Neural cell (in vitro differentiated cells): Measurements from ENCODE around the gene ELANE. TPM values are rescaled to one million over a fixed set of nuclear protein-coding genes. Genes with fewer than 3 reads are reported as not detected.
"Not testable (repeated sequence)": the region's sequence is repeated elsewhere in the genome, so short reads cannot be mapped to it uniquely, and the experiment has no call there.

Experiments
- H2AFZ ChIP-seq: fragments of 200-600, 300-800 bp; sonication (generic), shearing (Covaris generic); 2 replicates; pipeline ENCODE4 v1.6.0; 2014; ENCODE audit warnings: low read depth, mild to moderate bottlenecking, antibody characterized with exemption, low read length, moderate library complexity
- H3F3A ChIP-seq: fragments of 200-600 bp; shearing (Covaris generic); 2 replicates; pipeline ENCODE4 v1.6.1; 2016; ENCODE audit warnings: mild to moderate bottlenecking, moderate library complexity, mixed read lengths, antibody characterized with exemption, low read length; ENCODE audit not compliant: insufficient read depth, poor library complexity, severe bottlenecking
- H3K27ac ChIP-seq: fragments of 200-600, 300-800 bp; sonication (generic), shearing (Covaris generic); 2 replicates; pipeline ENCODE4 v1.5.1; 2014; ENCODE audit warnings: mild to moderate bottlenecking, low read length, moderate library complexity
- H3K27me3 ChIP-seq: fragments of 300-800, 200-600 bp; sonication (generic), shearing (Covaris generic); 2 replicates; pipeline ENCODE4 v1.6.0; 2014; ENCODE audit warnings: mild to moderate bottlenecking, low read depth, low read length, moderate library complexity; ENCODE audit not compliant: insufficient read depth
- H3K36me3 ChIP-seq: fragments of 300-800, 200-600 bp; sonication (generic), shearing (Covaris generic); 2 replicates; pipeline ENCODE4 v1.5.1; 2014; ENCODE audit warnings: mild to moderate bottlenecking, antibody characterized with exemption, low read length, moderate library complexity; ENCODE audit not compliant: insufficient read depth
- H3K4me2 ChIP-seq: fragments of 300-800, 200-600 bp; sonication (generic), shearing (Covaris generic); 2 replicates; pipeline ENCODE4 v1.6.0; 2014; ENCODE audit warnings: mild to moderate bottlenecking, low read length
- H3K4me3 ChIP-seq: fragments of 300-800, 200-600 bp; sonication (generic), shearing (Covaris generic); 2 replicates; pipeline ENCODE4 v1.5.1; 2014; ENCODE audit warnings: mild to moderate bottlenecking, low read length, moderate library complexity
- H3K79me2 ChIP-seq: fragments of 200-600 bp; shearing (Covaris generic); replicated peaks from 2 replicates; pipeline ENCODE4 v1.6.0; 2014; ENCODE audit warnings: mild to moderate bottlenecking, low read length, moderate library complexity; ENCODE audit not compliant: insufficient read depth
- H3K9ac ChIP-seq: fragments of 300-800, 200-600 bp; sonication (generic), shearing (Covaris generic); 2 replicates; pipeline ENCODE4 v1.6.1; 2016; ENCODE audit warnings: mild to moderate bottlenecking, low read length, mixed read lengths
- H3K9me2 ChIP-seq: fragments of 200-600 bp; shearing (Covaris generic); 2 replicates; pipeline ENCODE4 v1.6.1; 2016; ENCODE audit warnings: mild to moderate bottlenecking, low read length, mixed read lengths; ENCODE audit not compliant: insufficient read depth
- H3K9me3 ChIP-seq: fragments of 200-600, 300-800 bp; sonication (generic), shearing (Covaris generic); 2 replicates; pipeline ENCODE4 v1.6.1; 2016; ENCODE audit warnings: mild to moderate bottlenecking, mixed run types, low read length, moderate library complexity, mixed read lengths
- H4K20me1 ChIP-seq: fragments of 200-600 bp; shearing (Covaris generic); 2 replicates; pipeline ENCODE4 v1.6.1; 2016; ENCODE audit warnings: mild to moderate bottlenecking, mixed run types; ENCODE audit not compliant: insufficient read depth
- EP300 ChIP-seq: fragments of 450-650 bp; conservative IDR thresholded peaks from 2 replicates; pipeline ENCODE4 v1.6.1; 2014; ENCODE audit warnings: antibody characterized with exemption, mild to moderate bottlenecking, moderate library complexity; ENCODE audit not compliant: poor library complexity, severe bottlenecking
- EZH2 ChIP-seq: fragments of 200-600, 300-800 bp; shearing (Covaris generic), sonication (generic); IDR thresholded peaks from 2 replicates; pipeline ENCODE4 v1.6.1; 2014; ENCODE audit warnings: antibody characterized with exemption, low read length, borderline replicate concordance, mild to moderate bottlenecking; ENCODE audit not compliant: insufficient read depth, poor library complexity, severe bottlenecking
- MXI1 ChIP-seq: fragments of 450-650 bp; conservative IDR thresholded peaks from 2 replicates; pipeline ENCODE4 v1.6.1; 2014; ENCODE audit warnings: antibody characterized with exemption, mild to moderate bottlenecking; ENCODE audit not compliant: poor library complexity, severe bottlenecking
- POLR2AphosphoS5 ChIP-seq: IDR thresholded peaks from 2 replicates; pipeline ENCODE4 v1.6.1; 2012
- RAD21 ChIP-seq: fragments of 450-650 bp; conservative IDR thresholded peaks from 2 replicates; pipeline ENCODE4 v1.6.1; 2014; ENCODE audit warnings: antibody characterized with exemption, mild to moderate bottlenecking, moderate library complexity
- SMC3 ChIP-seq: fragments of 450-650 bp; conservative IDR thresholded peaks from 2 replicates; pipeline ENCODE4 v1.6.1; 2014; ENCODE audit warnings: antibody characterized with exemption, mild to moderate bottlenecking, moderate library complexity; ENCODE audit not compliant: poor library complexity
- TAF1 ChIP-seq: IDR thresholded peaks from 2 replicates; pipeline ENCODE4 v1.6.1; 2012; ENCODE audit warnings: low read depth
- polyA plus RNA-seq: library from polyadenylated mRNA; depleted of rRNA; stranded (reverse); fragments of >200 nt; gene quantifications from 2 replicates; pipeline ENCODE4 v1.2.3, GENCODE V29; 2014
- TF ChIP-seq, protein P1 (sequence below): fragments of 450-650 bp; IDR thresholded peaks from 2 replicates; pipeline ENCODE4 v1.5.1; 2014; ENCODE audit warnings: antibody characterized with exemption, mild to moderate bottlenecking, moderate library complexity; ENCODE audit not compliant: poor library complexity, severe bottlenecking
- TF ChIP-seq, protein P2 (sequence below): IDR thresholded peaks from 2 replicates; pipeline ENCODE4 v1.6.1; 2012; ENCODE audit warnings: borderline replicate concordance

Gene ELANE
- polyA plus RNA-seq, 1 donor from 2014 or later = not detected

DNA sequence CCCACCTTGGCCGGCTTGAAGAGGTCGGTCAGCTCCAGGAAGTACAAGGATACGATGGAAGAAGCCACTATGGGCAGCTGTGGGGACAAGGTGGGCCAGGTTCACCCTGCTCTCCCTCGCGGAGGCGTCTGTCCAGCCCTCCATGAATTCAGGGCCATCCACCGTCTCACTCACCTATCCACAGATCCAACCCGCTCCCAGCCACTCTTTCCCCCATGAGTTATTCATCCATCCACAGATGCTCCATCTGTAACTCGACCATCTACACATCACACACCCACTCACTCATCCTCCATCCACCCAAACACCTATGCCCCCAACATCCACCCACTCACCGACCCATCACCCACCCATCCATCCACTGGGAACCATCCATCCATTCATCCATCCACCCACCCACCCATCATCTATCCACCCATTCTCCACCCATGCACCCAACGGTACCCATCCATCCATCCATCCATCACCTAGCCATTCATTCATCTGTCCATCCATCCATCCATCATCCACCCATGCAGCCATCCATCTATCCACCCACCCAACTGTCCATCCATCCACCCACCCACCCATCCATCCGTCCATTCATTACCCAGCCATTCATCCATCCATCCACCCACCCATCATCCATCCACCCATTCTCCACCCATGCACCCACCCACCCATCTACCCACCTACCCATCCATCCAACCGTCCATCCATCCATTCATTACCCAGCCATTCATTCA is 36.2 kb upstream of the ELANE start:
- Histone ChIP-seq H3K36me3 (no peaks in the 10 kb centered on the region), H3K9me2 (no peaks in the 10 kb centered on the region), H3K4me2 (no peak overlapping the region), H2AFZ (no peak overlapping the region), H3F3A (no peaks in the 10 kb centered on the region), H3K9ac (no peak overlapping the region), H4K20me1 (peaks cover 11% of the 10 kb centered on the region), H3K9me3 (no peaks in the 10 kb centered on the region), H3K27ac (no peak overlapping the region), H3K79me2 (peaks cover 28% of the 10 kb centered on the region), H3K27me3 (no peaks in the 10 kb centered on the region), H3K4me3 (no peak overlapping the region)
- no peak for TF ChIP-seq EP300
- no peak for TF ChIP-seq SMC3
- TF ChIP-seq TAF1 = no peak
- TF ChIP-seq, protein P1, sequence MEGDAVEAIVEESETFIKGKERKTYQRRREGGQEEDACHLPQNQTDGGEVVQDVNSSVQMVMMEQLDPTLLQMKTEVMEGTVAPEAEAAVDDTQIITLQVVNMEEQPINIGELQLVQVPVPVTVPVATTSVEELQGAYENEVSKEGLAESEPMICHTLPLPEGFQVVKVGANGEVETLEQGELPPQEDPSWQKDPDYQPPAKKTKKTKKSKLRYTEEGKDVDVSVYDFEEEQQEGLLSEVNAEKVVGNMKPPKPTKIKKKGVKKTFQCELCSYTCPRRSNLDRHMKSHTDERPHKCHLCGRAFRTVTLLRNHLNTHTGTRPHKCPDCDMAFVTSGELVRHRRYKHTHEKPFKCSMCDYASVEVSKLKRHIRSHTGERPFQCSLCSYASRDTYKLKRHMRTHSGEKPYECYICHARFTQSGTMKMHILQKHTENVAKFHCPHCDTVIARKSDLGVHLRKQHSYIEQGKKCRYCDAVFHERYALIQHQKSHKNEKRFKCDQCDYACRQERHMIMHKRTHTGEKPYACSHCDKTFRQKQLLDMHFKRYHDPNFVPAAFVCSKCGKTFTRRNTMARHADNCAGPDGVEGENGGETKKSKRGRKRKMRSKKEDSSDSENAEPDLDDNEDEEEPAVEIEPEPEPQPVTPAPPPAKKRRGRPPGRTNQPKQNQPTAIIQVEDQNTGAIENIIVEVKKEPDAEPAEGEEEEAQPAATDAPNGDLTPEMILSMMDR = no peak
- no peak for TF ChIP-seq EZH2
- TF ChIP-seq, protein P2, sequence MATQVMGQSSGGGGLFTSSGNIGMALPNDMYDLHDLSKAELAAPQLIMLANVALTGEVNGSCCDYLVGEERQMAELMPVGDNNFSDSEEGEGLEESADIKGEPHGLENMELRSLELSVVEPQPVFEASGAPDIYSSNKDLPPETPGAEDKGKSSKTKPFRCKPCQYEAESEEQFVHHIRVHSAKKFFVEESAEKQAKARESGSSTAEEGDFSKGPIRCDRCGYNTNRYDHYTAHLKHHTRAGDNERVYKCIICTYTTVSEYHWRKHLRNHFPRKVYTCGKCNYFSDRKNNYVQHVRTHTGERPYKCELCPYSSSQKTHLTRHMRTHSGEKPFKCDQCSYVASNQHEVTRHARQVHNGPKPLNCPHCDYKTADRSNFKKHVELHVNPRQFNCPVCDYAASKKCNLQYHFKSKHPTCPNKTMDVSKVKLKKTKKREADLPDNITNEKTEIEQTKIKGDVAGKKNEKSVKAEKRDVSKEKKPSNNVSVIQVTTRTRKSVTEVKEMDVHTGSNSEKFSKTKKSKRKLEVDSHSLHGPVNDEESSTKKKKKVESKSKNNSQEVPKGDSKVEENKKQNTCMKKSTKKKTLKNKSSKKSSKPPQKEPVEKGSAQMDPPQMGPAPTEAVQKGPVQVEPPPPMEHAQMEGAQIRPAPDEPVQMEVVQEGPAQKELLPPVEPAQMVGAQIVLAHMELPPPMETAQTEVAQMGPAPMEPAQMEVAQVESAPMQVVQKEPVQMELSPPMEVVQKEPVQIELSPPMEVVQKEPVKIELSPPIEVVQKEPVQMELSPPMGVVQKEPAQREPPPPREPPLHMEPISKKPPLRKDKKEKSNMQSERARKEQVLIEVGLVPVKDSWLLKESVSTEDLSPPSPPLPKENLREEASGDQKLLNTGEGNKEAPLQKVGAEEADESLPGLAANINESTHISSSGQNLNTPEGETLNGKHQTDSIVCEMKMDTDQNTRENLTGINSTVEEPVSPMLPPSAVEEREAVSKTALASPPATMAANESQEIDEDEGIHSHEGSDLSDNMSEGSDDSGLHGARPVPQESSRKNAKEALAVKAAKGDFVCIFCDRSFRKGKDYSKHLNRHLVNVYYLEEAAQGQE = no peak
- TF ChIP-seq POLR2AphosphoS5 = no peak
- no peak for TF ChIP-seq MXI1
- TF ChIP-seq RAD21 = no peak

DNA sequence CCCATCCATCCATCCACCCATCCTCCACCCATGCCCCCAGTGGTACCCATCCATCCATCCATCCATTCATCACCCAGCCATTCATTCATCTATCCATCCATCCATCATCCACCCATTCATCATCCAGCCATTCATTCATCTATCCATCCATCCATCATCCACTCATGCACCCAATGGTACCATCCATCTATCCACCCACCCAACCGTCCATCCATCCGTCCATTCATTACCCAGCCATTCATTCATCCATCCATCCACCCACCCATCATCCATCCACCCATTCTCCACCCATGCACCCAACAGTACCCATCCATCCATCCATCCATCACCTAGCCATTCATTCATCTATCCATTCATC is 35.6 kb upstream of the ELANE start:
- H3K36me3 ChIP-seq = no peaks in the 10 kb centered on the region
- H3K9me3 ChIP-seq = no peaks in the 10 kb centered on the region
- H3K27ac ChIP-seq = no peak overlapping the region
- no peaks in the 10 kb centered on the region for H3F3A ChIP-seq
- H3K9ac ChIP-seq = no peak overlapping the region
- TF ChIP-seq EZH2 = no peak
- TF ChIP-seq EP300 = no peak
- no peak for TF ChIP-seq MXI1
- TF ChIP-seq, protein P2 = no peak
- no peak for TF ChIP-seq SMC3
- TF ChIP-seq POLR2AphosphoS5 = no peak
- TF ChIP-seq, protein P1 = no peak
- TF ChIP-seq RAD21 = no peak
- TF ChIP-seq TAF1 = no peak
- peaks cover 32% of the 10 kb centered on the region for H3K79me2 ChIP-seq
- peaks cover 6% of the 10 kb centered on the region for H4K20me1 ChIP-seq
- H2AFZ ChIP-seq = no peak overlapping the region
- no peaks in the 10 kb centered on the region for H3K27me3 ChIP-seq
- no peak overlapping the region for H3K4me3 ChIP-seq
- H3K4me2 ChIP-seq = no peak overlapping the region
- H3K9me2 ChIP-seq = no peaks in the 10 kb centered on the region

DNA sequence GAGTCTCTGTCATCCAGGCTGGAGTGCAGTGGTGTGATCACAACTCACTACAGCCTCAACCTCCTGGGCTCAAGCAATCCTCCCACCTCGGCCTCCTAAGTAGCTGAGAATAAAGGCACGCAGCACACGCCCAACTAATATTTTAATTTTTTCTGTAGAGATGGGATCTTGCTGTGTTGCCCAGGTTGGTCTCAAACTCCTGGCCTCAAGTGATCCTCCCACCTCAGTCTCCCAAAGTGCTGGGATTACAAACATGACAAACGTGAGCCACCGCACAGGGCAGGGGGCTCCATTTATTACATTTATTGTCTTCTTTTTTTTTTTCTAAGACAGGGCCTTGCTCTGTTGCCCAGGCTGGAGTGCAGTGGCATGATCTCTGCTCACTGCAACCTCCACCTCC is 31.9 kb upstream of the ELANE start:
- not testable (repeated sequence) for H4K20me1 ChIP-seq, H3K9ac ChIP-seq, H3K27me3 ChIP-seq, H3K27ac ChIP-seq, H3K9me3 ChIP-seq, H3K4me2 ChIP-seq, H3K36me3 ChIP-seq, H3F3A ChIP-seq, H2AFZ ChIP-seq, H3K9me2 ChIP-seq
- peak overlapping the region; percentile 75 for H3K4me3 ChIP-seq
- H3K79me2 ChIP-seq = peaks cover 42% of the 10 kb centered on the region
